Stomach (tissue), 4 donors: ENCODE results near the gene IFT172.

Experiments used
- CTCF ChIP-seq, 7 experiments: fragments of 450-650 bp in 4 of 7; fragments of 200-600 bp in 3 of 7; sonication (generic) in 3 of 7; IDR thresholded peaks; one replicate each; pipeline ENCODE4 v1.5.1; 2016 to 2019; ENCODE audit warnings: antibody characterized with exemption in 7 of 7, control low read depth in 2 of 7, mild to moderate bottlenecking in 1 of 7
- POLR2A ChIP-seq, 4 donors: fragments of 450-650 bp; IDR thresholded peaks; one replicate each; pipeline ENCODE4 v1.6.1; 2016; ENCODE audit warnings: antibody characterized with exemption in 4 of 4, control low read depth in 2 of 4, mild to moderate bottlenecking in 1 of 4, moderate library complexity in 1 of 4
- POLR2AphosphoS5 ChIP-seq, 3 donors: sonication (generic); formaldehyde crosslinking; IDR thresholded peaks; one replicate each; pipeline ENCODE4 v1.6.1; 2016; ENCODE audit warnings: antibody characterized with exemption in 3 of 3

DNA sequence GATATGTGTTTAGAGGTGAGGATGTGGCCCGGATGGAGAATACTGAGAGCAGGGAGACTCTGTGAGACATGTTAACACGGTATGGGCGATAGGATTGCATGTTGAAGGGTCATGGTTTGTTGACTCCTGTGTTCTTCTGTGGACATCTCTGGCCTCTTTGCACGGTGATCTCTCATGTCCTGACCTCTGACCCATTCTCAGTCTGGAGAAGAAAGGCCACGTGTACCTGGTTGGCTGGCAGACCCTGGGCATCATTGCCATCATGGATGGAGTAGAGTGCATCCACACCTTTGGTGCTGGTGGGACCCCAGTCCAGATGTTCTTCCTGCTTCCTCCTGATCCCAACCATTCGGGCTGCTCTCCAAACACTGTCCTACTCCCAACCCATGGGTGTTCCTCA lies 17.0 kb upstream of the IFT172 start:
- no peak for TF ChIP-seq POLR2A (IDR thresholded peaks at IDR 0.05)
- TF ChIP-seq CTCF (IDR thresholded peaks at IDR 0.05) = no peak
- TF ChIP-seq POLR2AphosphoS5 (IDR thresholded peaks at IDR 0.05) = no peak
